Stomach (tissue), 4 donors: ENCODE measurements around the gene CBR3.

Experiments
- EP300 ChIP-seq: sonication (generic); formaldehyde crosslinking; IDR thresholded peaks from one replicate; pipeline ENCODE4 v1.6.1; 2017; ENCODE audit warnings: antibody characterized with exemption
- POLR2A ChIP-seq, 4 donors: fragments of 450-650 bp; IDR thresholded peaks; one replicate each; pipeline ENCODE4 v1.6.1; 2016; ENCODE audit warnings: antibody characterized with exemption in 4 of 4, control low read depth in 2 of 4, mild to moderate bottlenecking in 1 of 4, moderate library complexity in 1 of 4
- TF ChIP-seq, protein P1 (sequence below), 7 experiments: fragments of 450-650 bp in 4 of 7; fragments of 200-600 bp in 3 of 7; sonication (generic) in 3 of 7; IDR thresholded peaks; one replicate each; pipeline ENCODE4 v1.5.1; 2016 to 2019; ENCODE audit warnings: antibody characterized with exemption in 7 of 7, control low read depth in 2 of 7, mild to moderate bottlenecking in 1 of 7

DNA sequence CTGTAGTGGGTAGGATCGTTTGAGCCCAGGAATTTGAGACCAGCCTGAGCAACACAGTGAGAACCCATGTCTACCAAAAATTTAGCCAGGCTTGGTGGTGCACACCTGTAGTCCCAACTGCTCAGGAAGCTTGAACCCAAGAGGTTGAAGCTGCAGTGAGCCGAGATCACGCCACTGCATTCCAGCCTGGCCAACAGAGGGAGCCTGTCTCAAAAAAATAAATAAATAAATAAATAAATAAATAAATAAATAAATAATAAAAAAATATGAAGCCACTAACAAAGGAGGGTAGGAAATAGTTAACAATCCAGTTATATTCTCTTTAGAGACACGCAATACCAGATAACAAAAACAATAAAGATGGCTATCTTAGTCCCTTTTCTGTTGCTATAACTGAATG, 11.9 kb upstream of the CBR3 start:
- TF ChIP-seq, protein P1, sequence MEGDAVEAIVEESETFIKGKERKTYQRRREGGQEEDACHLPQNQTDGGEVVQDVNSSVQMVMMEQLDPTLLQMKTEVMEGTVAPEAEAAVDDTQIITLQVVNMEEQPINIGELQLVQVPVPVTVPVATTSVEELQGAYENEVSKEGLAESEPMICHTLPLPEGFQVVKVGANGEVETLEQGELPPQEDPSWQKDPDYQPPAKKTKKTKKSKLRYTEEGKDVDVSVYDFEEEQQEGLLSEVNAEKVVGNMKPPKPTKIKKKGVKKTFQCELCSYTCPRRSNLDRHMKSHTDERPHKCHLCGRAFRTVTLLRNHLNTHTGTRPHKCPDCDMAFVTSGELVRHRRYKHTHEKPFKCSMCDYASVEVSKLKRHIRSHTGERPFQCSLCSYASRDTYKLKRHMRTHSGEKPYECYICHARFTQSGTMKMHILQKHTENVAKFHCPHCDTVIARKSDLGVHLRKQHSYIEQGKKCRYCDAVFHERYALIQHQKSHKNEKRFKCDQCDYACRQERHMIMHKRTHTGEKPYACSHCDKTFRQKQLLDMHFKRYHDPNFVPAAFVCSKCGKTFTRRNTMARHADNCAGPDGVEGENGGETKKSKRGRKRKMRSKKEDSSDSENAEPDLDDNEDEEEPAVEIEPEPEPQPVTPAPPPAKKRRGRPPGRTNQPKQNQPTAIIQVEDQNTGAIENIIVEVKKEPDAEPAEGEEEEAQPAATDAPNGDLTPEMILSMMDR (IDR thresholded peaks at IDR 0.05): peak in 2 of 7 experiments; percentile 37 to 42
- no peak for TF ChIP-seq POLR2A (IDR thresholded peaks at IDR 0.05)
- no peak for TF ChIP-seq EP300
